Fibroblast of villous mesenchyme (primary cell): ENCODE data around the gene GHRH. TPM values are rescaled to one million over a fixed set of nuclear protein-coding genes. Genes with fewer than 3 reads are reported as not detected.

ENCODE experiments used
- DNase-seq: peaks from one replicate; pipeline ENCODE4 v3.0.0-alpha.2; 2010; ENCODE audit warnings: low read depth
- H3K4me3 ChIP-seq: 2 replicates; pipeline ENCODE4 v1.5.1; 2011; ENCODE audit warnings: low read depth, mild to moderate bottlenecking, low read length
- total RNA-seq: library from RNA; depleted of rRNA; stranded (reverse); fragments of >200 nt; gene quantifications from 2 replicates; pipeline ENCODE4 v1.2.3, GENCODE V29; 2012
- TF ChIP-seq, protein P1 (sequence below): IDR thresholded peaks from 2 replicates; pipeline ENCODE4 v1.5.1; 2012; ENCODE audit warnings: low read depth, mild to moderate bottlenecking, low read length; ENCODE audit not compliant: insufficient read depth

GHRH gene
- total RNA-seq, 1 donor = not detected

- TF ChIP-seq, protein P1, sequence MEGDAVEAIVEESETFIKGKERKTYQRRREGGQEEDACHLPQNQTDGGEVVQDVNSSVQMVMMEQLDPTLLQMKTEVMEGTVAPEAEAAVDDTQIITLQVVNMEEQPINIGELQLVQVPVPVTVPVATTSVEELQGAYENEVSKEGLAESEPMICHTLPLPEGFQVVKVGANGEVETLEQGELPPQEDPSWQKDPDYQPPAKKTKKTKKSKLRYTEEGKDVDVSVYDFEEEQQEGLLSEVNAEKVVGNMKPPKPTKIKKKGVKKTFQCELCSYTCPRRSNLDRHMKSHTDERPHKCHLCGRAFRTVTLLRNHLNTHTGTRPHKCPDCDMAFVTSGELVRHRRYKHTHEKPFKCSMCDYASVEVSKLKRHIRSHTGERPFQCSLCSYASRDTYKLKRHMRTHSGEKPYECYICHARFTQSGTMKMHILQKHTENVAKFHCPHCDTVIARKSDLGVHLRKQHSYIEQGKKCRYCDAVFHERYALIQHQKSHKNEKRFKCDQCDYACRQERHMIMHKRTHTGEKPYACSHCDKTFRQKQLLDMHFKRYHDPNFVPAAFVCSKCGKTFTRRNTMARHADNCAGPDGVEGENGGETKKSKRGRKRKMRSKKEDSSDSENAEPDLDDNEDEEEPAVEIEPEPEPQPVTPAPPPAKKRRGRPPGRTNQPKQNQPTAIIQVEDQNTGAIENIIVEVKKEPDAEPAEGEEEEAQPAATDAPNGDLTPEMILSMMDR = no peak
- no peak for DNase-seq
- H3K4me3 ChIP-seq = no peak overlapping the region
These were observed 32.3 kb downstream of the GHRH start for GRCh38 chr20:37229357-37229756.

GRCh38 chr20:37228656-37229055, 33.0 kb downstream of the GHRH start:
- DNase-seq = no peak
- TF ChIP-seq, protein P1 = no peak
- no peak overlapping the region for H3K4me3 ChIP-seq

- TF ChIP-seq, protein P1 = no peak
- no peak overlapping the region for H3K4me3 ChIP-seq
- DNase-seq = no peak
These were observed 33.5 kb downstream of the GHRH start for GRCh38 chr20:37228082-37228481.

DNA sequence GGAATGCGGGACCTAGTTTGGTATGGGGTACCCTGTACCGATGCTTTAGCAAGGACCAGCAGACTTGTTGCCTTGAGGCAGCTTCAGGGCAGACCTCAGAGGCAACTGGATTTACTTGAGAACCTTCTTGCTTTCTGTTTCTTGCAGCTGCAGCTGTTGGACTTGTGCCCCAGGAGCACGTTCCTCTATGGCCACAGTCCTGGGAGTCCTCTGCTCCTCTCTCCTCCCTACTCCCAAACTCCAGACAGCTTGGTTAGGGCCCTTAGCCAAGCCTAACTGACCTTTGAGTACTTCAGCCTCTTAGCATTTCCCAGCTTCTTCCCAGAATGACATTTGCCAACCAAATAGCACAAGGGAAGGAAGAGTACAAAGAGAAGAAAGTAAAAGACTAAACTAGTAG, 34.7 kb downstream of the GHRH start:
- peak; percentile 65 for DNase-seq
- TF ChIP-seq, protein P1 = no peak
- no peak overlapping the region for H3K4me3 ChIP-seq

- no peak overlapping the region for H3K4me3 ChIP-seq
- TF ChIP-seq, protein P1 = no peak
- no peak for DNase-seq
These were observed 36.5 kb downstream of the GHRH start for GRCh38 chr20:37225146-37225545.

- no peak overlapping the region for H3K4me3 ChIP-seq
These were observed 38.6 kb downstream of the GHRH start for GRCh38 chr20:37223053-37223452.

DNA sequence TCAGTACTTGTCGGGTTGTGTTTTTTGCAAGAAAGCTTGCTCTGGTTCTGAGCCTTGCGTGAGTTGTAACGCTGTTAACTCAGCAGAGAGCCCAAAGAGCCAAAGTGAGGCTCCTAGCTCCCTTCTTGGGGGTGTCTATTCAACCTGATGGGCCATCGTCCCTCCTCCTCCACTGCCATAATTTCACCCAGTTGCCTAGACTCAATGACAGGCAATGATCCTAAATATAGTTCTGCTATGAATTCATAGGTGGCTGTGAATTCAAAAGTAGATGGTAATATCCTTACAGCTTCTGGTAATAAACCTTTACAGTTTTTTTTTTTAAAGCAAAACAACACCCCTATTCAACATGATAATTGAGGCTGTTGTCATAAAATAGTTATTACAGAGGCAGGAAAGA, 39.5 kb downstream of the GHRH start:
- TF ChIP-seq, protein P1 = no peak
- H3K4me3 ChIP-seq = no peak overlapping the region
- DNase-seq = no peak

More at GRCh38 chr20:37223053-37223452, 38.6 kb downstream of the GHRH start:
- TF ChIP-seq, protein P1 = no peak
- peak; percentile 91 for DNase-seq
